ENCODE data around the gene LTBP1. TPM values are rescaled to one million over a fixed set of nuclear protein-coding genes. Genes with fewer than 3 reads are reported as not detected.

Gene LTBP1
- polyA plus RNA-seq, 2 of the 4 experiments (the other 2 are of a cell fraction): 23.8 to 30.4 TPM

DNA sequence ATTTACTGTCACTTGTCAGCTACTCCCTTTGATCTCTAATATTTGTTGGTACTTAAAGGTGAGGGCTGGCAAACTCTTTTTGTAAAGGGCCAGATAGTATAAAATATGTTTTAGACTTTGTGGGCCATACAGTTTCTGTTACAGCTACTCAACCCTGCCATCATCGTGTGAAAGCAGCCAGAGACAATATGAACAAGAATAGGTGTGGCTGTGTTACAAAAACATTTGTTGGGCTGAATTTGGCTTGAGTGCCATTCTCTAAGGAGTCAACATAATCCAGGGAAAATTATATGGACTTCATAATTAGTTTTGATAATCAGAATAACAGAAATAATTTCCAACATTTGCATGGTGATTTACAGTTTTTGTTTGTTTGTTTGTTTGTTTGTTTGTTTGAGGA lies 190.6 kb downstream of the LTBP1 start:
- CTCF ChIA-PET: no interaction called here
- no peak for FAIRE-seq
- 76% methylated on average over 1 of the region's 1 CpG for WGBS (ENCODE audit: missing lambda C conversion rate)
- no peak for TF ChIP-seq MAZ (IDR thresholded peaks at IDR 0.05; ENCODE audit: borderline replicate concordance, low read depth, low read length)
- POLR2A ChIA-PET: no interaction called here
- DNase-seq (ENCODE audit: low read depth in 1 of 2, low spot score in 1 of 2): no peak
- no peak overlapping the region for H3K4me2 ChIP-seq
- H3K4me3 ChIP-seq: no peak overlapping the region
- H3K9me3 ChIP-seq: no peaks in the 10 kb centered on the region
- H3K27ac ChIP-seq: no peak overlapping the region
- peaks cover 19% of the 10 kb centered on the region for H3K4me1 ChIP-seq
- ATAC-seq: no peak

DNA sequence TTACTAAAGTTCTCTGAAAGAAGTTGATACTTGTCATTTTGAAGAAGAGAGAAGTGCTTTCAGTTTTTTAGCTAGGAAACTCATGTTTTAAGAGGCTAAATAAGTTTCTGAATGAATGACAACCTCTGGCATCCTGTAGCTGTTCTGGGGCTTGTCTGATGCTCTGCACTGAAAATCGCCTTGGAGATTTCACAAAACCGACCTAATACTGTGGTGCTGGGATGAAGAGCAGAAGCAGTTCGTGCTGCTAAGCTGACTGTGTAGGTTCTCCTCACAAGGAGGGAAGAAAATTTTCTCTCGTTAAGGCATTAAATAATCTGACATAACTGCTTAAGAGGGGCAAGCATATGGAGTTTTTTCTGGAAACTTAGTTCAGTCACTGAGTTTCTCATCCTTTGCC lies 193.2 kb downstream of the LTBP1 start:
- 78% methylated on average over 4 of the region's 4 CpGs for WGBS (ENCODE audit: missing lambda C conversion rate)
- Histone ChIP-seq H3K27ac (no peak overlapping the region), H3K4me3 (no peak overlapping the region), H3K4me2 (no peak overlapping the region), H3K4me1 (peaks cover 2% of the 10 kb centered on the region), H3K9me3 (no peaks in the 10 kb centered on the region)
- DNase-seq (ENCODE audit: low read depth in 1 of 2, low spot score in 1 of 2) (no peak), ATAC-seq (no peak), FAIRE-seq (no peak)
- TF ChIP-seq HOXB5 (CRISPR knock-in tag; IDR thresholded peaks at IDR 0.05): no peak
- no peak for TF ChIP-seq JUNB (IDR thresholded peaks at IDR 0.05)
- no peak for TF ChIP-seq ZFP36 (IDR thresholded peaks at IDR 0.05; ENCODE audit: borderline replicate concordance, partially characterized antibody)
- TF ChIP-seq ZSCAN20 (CRISPR knock-in tag; IDR thresholded peaks at IDR 0.05): no peak
- no peak for TF ChIP-seq EHMT2 (IDR thresholded peaks at IDR 0.05; ENCODE audit: low read depth)
- TF ChIP-seq TFCP2L1 (CRISPR knock-in tag; IDR thresholded peaks at IDR 0.05): no peak
- TF ChIP-seq, protein P1, sequence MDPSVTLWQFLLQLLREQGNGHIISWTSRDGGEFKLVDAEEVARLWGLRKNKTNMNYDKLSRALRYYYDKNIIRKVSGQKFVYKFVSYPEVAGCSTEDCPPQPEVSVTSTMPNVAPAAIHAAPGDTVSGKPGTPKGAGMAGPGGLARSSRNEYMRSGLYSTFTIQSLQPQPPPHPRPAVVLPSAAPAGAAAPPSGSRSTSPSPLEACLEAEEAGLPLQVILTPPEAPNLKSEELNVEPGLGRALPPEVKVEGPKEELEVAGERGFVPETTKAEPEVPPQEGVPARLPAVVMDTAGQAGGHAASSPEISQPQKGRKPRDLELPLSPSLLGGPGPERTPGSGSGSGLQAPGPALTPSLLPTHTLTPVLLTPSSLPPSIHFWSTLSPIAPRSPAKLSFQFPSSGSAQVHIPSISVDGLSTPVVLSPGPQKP (IDR thresholded peaks at IDR 0.05; ENCODE audit: low read depth, low read length): no peak
- no peak for TF ChIP-seq RARB (CRISPR knock-in tag; IDR thresholded peaks at IDR 0.05)
- TF ChIP-seq FOSL2 (IDR thresholded peaks at IDR 0.05): no peak
- TF ChIP-seq FOSL2 (CRISPR knock-in tag; IDR thresholded peaks at IDR 0.05): no peak
- no peak for TF ChIP-seq KDM5A (IDR thresholded peaks at IDR 0.05)
- POLR2A ChIA-PET: no interaction called here
- CTCF ChIA-PET: interaction anchor here (0.6 kb wide), 1 partner anchor 14 kb away, joined by 3 read pairs; no protein-coding TSS in a partner anchor

DNA sequence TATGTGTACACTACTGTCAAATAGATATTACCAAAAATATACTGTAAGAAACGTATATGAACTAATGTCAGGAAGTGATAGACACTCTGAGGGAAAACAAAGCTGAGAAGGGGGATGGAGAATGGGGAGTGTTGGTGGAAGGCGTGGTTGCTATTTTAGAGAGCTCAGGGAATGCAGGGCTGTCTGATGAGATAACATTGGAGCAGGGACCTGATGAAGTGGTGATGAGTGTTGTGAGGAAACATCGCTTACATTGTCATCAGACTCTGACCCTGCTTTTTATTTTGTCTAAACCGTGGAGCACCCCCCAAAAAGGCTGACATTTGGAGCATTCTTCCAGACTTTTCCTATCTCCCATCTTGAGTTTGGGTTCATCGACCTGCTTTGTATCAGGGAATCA lies 194.7 kb downstream of the LTBP1 start:
- no peak overlapping the region for H3K27ac ChIP-seq
- H3K9me3 ChIP-seq: no peaks in the 10 kb centered on the region
- no peaks in the 10 kb centered on the region for H3K4me1 ChIP-seq
- TF ChIP-seq TP53 (CRISPR knock-in tag; IDR thresholded peaks at IDR 0.05): no peak
- TF ChIP-seq HDAC2 (IDR thresholded peaks at IDR 0.05): no peak
- TF ChIP-seq SREBF2 (IDR thresholded peaks at IDR 0.05): no peak
- TF ChIP-seq, protein P2, sequence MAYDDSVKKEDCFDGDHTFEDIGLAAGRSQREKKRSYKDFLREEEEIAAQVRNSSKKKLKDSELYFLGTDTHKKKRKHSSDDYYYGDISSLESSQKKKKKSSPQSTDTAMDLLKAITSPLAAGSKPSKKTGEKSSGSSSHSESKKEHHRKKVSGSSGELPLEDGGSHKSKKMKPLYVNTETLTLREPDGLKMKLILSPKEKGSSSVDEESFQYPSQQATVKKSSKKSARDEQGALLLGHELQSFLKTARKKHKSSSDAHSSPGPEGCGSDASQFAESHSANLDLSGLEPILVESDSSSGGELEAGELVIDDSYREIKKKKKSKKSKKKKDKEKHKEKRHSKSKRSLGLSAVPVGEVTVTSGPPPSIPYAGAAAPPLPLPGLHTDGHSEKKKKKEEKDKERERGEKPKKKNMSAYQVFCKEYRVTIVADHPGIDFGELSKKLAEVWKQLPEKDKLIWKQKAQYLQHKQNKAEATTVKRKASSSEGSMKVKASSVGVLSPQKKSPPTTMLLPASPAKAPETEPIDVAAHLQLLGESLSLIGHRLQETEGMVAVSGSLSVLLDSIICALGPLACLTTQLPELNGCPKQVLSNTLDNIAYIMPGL (CRISPR knock-in tag; IDR thresholded peaks at IDR 0.05; ENCODE audit: borderline replicate concordance): no peak
- TF ChIP-seq, protein P3, sequence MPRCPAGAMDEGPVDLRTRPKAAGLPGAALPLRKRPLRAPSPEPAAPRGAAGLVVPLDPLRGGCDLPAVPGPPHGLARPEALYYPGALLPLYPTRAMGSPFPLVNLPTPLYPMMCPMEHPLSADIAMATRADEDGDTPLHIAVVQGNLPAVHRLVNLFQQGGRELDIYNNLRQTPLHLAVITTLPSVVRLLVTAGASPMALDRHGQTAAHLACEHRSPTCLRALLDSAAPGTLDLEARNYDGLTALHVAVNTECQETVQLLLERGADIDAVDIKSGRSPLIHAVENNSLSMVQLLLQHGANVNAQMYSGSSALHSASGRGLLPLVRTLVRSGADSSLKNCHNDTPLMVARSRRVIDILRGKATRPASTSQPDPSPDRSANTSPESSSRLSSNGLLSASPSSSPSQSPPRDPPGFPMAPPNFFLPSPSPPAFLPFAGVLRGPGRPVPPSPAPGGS (IDR thresholded peaks at IDR 0.05): no peak
- TF ChIP-seq ZSCAN20 (CRISPR knock-in tag; IDR thresholded peaks at IDR 0.05): no peak
- no peak for TF ChIP-seq KDM5A (IDR thresholded peaks at IDR 0.05)
- CTCF ChIA-PET: interaction anchor here (0.7 to 1.2 kb wide), 2 partner anchors 24 to 107 kb away, joined by 3 read pairs; no protein-coding TSS in a partner anchor
- FAIRE-seq (no peak), ATAC-seq (no peak), DNase-seq (ENCODE audit: low read depth in 1 of 2, low spot score in 1 of 2) (no peak)
- WGBS (ENCODE audit: missing lambda C conversion rate): 75% methylated on average over 5 of the region's 5 CpGs
- H3K4me3 ChIP-seq: no peak overlapping the region
- no peak overlapping the region for H3K4me2 ChIP-seq
- POLR2A ChIA-PET: no interaction called here

DNA sequence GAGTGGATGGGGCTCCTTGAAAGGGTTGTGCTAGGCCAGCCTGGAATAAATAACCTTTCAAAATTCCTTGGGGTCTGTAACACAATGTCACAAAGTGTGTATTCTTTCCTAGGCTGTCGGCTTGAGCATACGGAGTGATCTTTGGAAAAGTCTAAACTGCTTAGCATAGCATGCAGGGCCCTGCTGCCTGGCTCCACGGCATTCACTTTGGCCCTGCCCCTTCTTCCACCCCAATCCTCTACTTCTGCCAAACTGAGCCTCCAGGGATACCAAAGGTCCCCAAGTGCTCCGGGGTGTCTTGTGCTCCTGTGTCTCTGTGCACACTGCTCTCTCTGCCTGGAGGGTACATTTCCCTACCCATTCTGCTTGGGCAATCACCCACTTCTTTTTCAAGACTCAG lies 196.1 kb downstream of the LTBP1 start:
- FAIRE-seq: no peak
- Histone ChIP-seq H3K4me2 (no peak overlapping the region), H3K27ac (no peak overlapping the region), H3K4me1 (no peaks in the 10 kb centered on the region), H3K9me3 (no peaks in the 10 kb centered on the region), H3K4me3 (no peak overlapping the region)
- 81% methylated on average over 4 of the region's 4 CpGs for WGBS (ENCODE audit: missing lambda C conversion rate)
- ChIA-PET CTCF (interaction anchor here (0.7 to 0.9 kb wide), 2 partner anchors 9 kb away, joined by 3 read pairs; no protein-coding TSS in a partner anchor), POLR2A (interaction anchor here (0.6 kb wide), 1 partner anchor 64 kb away, joined by 7 read pairs; no protein-coding TSS in a partner anchor)
- no peak for DNase-seq (ENCODE audit: low read depth in 1 of 2, low spot score in 1 of 2)
- peak in 1 of 2 experiments; percentile 39; a peak in 2 of 6 replicates for ATAC-seq
- TF ChIP-seq, protein P4, sequence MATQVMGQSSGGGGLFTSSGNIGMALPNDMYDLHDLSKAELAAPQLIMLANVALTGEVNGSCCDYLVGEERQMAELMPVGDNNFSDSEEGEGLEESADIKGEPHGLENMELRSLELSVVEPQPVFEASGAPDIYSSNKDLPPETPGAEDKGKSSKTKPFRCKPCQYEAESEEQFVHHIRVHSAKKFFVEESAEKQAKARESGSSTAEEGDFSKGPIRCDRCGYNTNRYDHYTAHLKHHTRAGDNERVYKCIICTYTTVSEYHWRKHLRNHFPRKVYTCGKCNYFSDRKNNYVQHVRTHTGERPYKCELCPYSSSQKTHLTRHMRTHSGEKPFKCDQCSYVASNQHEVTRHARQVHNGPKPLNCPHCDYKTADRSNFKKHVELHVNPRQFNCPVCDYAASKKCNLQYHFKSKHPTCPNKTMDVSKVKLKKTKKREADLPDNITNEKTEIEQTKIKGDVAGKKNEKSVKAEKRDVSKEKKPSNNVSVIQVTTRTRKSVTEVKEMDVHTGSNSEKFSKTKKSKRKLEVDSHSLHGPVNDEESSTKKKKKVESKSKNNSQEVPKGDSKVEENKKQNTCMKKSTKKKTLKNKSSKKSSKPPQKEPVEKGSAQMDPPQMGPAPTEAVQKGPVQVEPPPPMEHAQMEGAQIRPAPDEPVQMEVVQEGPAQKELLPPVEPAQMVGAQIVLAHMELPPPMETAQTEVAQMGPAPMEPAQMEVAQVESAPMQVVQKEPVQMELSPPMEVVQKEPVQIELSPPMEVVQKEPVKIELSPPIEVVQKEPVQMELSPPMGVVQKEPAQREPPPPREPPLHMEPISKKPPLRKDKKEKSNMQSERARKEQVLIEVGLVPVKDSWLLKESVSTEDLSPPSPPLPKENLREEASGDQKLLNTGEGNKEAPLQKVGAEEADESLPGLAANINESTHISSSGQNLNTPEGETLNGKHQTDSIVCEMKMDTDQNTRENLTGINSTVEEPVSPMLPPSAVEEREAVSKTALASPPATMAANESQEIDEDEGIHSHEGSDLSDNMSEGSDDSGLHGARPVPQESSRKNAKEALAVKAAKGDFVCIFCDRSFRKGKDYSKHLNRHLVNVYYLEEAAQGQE (IDR thresholded peaks at IDR 0.05): no peak
- no peak for TF ChIP-seq NFE2L2 (conservative IDR thresholded peaks at IDR 0.05; ENCODE audit: low read length)
- no peak for TF ChIP-seq HOXB5 (CRISPR knock-in tag; IDR thresholded peaks at IDR 0.05)
- no peak for TF ChIP-seq RAD21 (conservative IDR thresholded peaks at IDR 0.05 in 1 of 2, IDR thresholded peaks at IDR 0.05 in 1 of 2)
- TF ChIP-seq ZC3H11A (IDR thresholded peaks at IDR 0.05): no peak
- TF ChIP-seq CBX2 (IDR thresholded peaks at IDR 0.05; ENCODE audit: borderline replicate concordance, low read depth): no peak
- no peak for TF ChIP-seq RCOR1 (IDR thresholded peaks at IDR 0.05; ENCODE audit: low read depth, low read length)
